Fibroblast of lung (primary cell): Measurements from ENCODE around the gene ZNF804A. TPM values are rescaled to one million over a fixed set of nuclear protein-coding genes. Genes with fewer than 3 reads are reported as not detected.

Source experiments
- DNase-seq, 2 donors: peaks; one replicate each; pipeline versions ENCODE4 v3.0.0 to v3.0.0-alpha.2; 2010; ENCODE audit warnings: low read depth in 2 of 2
- H2AFZ ChIP-seq: 2 replicates; pipeline ENCODE4 v1.5.1; 2012; ENCODE audit warnings: low read length, control low read depth, inconsistent platforms
- H3K27ac ChIP-seq: 2 replicates; pipeline ENCODE4 v1.5.1; 2011; ENCODE audit warnings: low read length, control low read depth; ENCODE audit not compliant: insufficient read depth
- H3K27me3 ChIP-seq: 2 replicates; pipeline ENCODE4 v1.5.1; 2011; ENCODE audit warnings: mild to moderate bottlenecking, low read length; ENCODE audit not compliant: control insufficient read depth, insufficient read depth
- H3K36me3 ChIP-seq: 2 replicates; pipeline ENCODE4 v1.5.1; 2011; ENCODE audit warnings: low read length; ENCODE audit not compliant: control insufficient read depth, insufficient read depth
- H3K4me1 ChIP-seq: 2 replicates; pipeline ENCODE4 v1.5.1; 2011; ENCODE audit warnings: low read length; ENCODE audit not compliant: control insufficient read depth, insufficient read depth; ENCODE audit errors: extremely low read depth
- H3K4me2 ChIP-seq: 2 replicates; pipeline ENCODE4 v1.5.1; 2011; ENCODE audit warnings: low read length, control low read depth; ENCODE audit not compliant: insufficient read depth; ENCODE audit errors: extremely low read depth
- H3K4me3 ChIP-seq, 4 experiments: fragments of 200-600 bp in 1 of 4; sonication (generic) in 1 of 4; replicated peaks in 1 of 4; 2 replicates each; pipeline ENCODE4 v1.5.1; 2011 to 2016; ENCODE audit warnings: low read length in 4 of 4, low read depth in 3 of 4, mild to moderate bottlenecking in 3 of 4, control low read depth in 2 of 4, inconsistent platforms in 1 of 4, mixed read lengths in 1 of 4; ENCODE audit not compliant: insufficient read depth in 1 of 4; ENCODE audit errors: control extremely low read depth in 1 of 4
- H3K79me2 ChIP-seq: 2 replicates; pipeline ENCODE4 v1.5.1; 2012; ENCODE audit warnings: mild to moderate bottlenecking, low read length, inconsistent platforms; ENCODE audit not compliant: control insufficient read depth, insufficient read depth
- H3K9ac ChIP-seq: 2 replicates; pipeline ENCODE4 v1.5.1; 2011; ENCODE audit warnings: mild to moderate bottlenecking, low read length, control low read depth; ENCODE audit not compliant: insufficient read depth
- H3K9me3 ChIP-seq: 2 replicates; pipeline ENCODE4 v1.5.1; 2012; ENCODE audit warnings: low read depth, low read length; ENCODE audit not compliant: control insufficient read depth, insufficient read depth
- H4K20me1 ChIP-seq: 2 replicates; pipeline ENCODE4 v1.5.1; 2011; ENCODE audit warnings: low read length; ENCODE audit not compliant: control insufficient read depth, insufficient read depth; ENCODE audit errors: extremely low read depth
- EZH2 ChIP-seq: IDR thresholded peaks from 2 replicates; pipeline ENCODE4 v1.5.1; 2012; ENCODE audit warnings: low read length, control low read depth, mild to moderate bottlenecking; ENCODE audit errors: missing control alignments
- polyA plus RNA-seq, 2 donors: library from polyadenylated mRNA; depleted of rRNA in 1 of 2; stranded (reverse) in 1 of 2; unstranded in 1 of 2; fragments of >200 nt; gene quantifications; 2 replicates each; pipeline ENCODE4 v1.2.1, GENCODE V29; 2011 to 2012; ENCODE audit warnings: missing spikeins in 1 of 2
- total RNA-seq: library from RNA; depleted of rRNA; stranded (reverse); fragments of >200 nt; gene quantifications from 2 replicates; pipeline ENCODE4 v1.2.1, GENCODE V29; 2014
- TF ChIP-seq, protein P1 (sequence below), 2 donors: IDR thresholded peaks in 1 of 2; conservative IDR thresholded peaks in 1 of 2; 1 replicate in 1 of 2; 2 replicates in 1 of 2; pipeline ENCODE4 v1.5.1; 2011 to 2012; ENCODE audit warnings: low read length in 2 of 2, control low read depth in 1 of 2, inconsistent platforms in 1 of 2, low read depth in 1 of 2, mild to moderate bottlenecking in 1 of 2

Gene ZNF804A
- total and polyA plus RNA-seq, 2 donors (not counting 1 experiment from before 2014, with no cell fraction given): 3.0 to 6.9 TPM

DNA sequence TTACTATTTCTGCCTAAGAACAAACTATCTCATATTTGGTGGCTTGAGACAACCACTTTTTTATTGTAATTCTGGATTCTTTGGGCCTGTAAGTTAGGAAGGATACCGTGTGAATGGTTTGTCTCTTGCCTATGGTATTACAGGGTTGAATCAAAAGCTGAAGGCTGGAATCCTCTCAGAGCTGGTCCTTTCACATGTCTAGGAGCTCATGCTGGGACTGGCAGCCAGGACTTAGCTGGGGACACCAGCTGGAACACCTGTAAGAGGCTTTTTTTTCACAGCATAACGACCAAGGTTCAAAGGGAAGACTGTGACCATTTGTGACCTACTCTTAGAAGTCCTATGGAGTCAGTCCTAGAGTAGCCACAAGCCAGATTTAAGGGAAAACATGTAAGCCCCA is 226.3 kb downstream of the ZNF804A start:
- Histone ChIP-seq H3K27me3 (no peaks in the 10 kb centered on the region), H3K9ac (no peak overlapping the region), H3K4me2 (no peak overlapping the region), H3K79me2 (no peaks in the 10 kb centered on the region), H3K9me3 (no peaks in the 10 kb centered on the region), H3K4me3 (no peak overlapping the region), H4K20me1 (no peaks in the 10 kb centered on the region), H3K4me1 (no peaks in the 10 kb centered on the region), H2AFZ (no peak overlapping the region), H3K36me3 (no peaks in the 10 kb centered on the region), H3K27ac (no peak overlapping the region)
- no peak for TF ChIP-seq EZH2
- TF ChIP-seq, protein P1, sequence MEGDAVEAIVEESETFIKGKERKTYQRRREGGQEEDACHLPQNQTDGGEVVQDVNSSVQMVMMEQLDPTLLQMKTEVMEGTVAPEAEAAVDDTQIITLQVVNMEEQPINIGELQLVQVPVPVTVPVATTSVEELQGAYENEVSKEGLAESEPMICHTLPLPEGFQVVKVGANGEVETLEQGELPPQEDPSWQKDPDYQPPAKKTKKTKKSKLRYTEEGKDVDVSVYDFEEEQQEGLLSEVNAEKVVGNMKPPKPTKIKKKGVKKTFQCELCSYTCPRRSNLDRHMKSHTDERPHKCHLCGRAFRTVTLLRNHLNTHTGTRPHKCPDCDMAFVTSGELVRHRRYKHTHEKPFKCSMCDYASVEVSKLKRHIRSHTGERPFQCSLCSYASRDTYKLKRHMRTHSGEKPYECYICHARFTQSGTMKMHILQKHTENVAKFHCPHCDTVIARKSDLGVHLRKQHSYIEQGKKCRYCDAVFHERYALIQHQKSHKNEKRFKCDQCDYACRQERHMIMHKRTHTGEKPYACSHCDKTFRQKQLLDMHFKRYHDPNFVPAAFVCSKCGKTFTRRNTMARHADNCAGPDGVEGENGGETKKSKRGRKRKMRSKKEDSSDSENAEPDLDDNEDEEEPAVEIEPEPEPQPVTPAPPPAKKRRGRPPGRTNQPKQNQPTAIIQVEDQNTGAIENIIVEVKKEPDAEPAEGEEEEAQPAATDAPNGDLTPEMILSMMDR (conservative IDR thresholded peaks at IDR 0.05 in 1 of 2, IDR thresholded peaks at IDR 0.05 in 1 of 2; ENCODE audit: low read depth in 1 of 2, low read length in 2 of 2): no peak
- DNase-seq: no peak

DNA sequence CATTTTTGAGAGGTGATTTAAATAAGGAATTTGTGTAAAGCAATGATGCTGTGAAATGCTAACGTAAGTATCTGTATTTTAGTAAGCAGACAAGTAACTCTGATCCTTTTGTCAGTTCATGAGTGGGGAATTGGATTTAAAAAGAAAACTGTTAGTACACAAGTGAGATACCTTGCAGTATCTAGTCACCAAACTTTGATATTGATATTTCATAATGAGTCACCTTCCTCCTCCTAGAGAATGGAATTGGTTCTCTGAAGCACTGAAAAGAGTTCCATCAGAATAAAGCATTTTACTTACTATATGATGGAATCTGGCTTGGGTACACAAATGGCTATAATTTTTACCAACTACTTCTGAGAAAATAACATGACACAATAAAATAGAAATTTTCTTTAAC is 232.2 kb downstream of the ZNF804A start:
- no peak for DNase-seq
- Histone ChIP-seq H4K20me1 (no peaks in the 10 kb centered on the region), H3K27ac (no peak overlapping the region), H3K9me3 (no peaks in the 10 kb centered on the region), H3K27me3 (no peaks in the 10 kb centered on the region), H3K79me2 (no peaks in the 10 kb centered on the region), H3K4me1 (no peaks in the 10 kb centered on the region), H3K4me3 (no peak overlapping the region), H3K4me2 (no peak overlapping the region), H3K36me3 (no peaks in the 10 kb centered on the region), H3K9ac (no peak overlapping the region), H2AFZ (no peak overlapping the region)
- TF ChIP-seq, protein P1 (conservative IDR thresholded peaks at IDR 0.05 in 1 of 2, IDR thresholded peaks at IDR 0.05 in 1 of 2; ENCODE audit: low read depth in 1 of 2, low read length in 2 of 2): no peak
- no peak for TF ChIP-seq EZH2

DNA sequence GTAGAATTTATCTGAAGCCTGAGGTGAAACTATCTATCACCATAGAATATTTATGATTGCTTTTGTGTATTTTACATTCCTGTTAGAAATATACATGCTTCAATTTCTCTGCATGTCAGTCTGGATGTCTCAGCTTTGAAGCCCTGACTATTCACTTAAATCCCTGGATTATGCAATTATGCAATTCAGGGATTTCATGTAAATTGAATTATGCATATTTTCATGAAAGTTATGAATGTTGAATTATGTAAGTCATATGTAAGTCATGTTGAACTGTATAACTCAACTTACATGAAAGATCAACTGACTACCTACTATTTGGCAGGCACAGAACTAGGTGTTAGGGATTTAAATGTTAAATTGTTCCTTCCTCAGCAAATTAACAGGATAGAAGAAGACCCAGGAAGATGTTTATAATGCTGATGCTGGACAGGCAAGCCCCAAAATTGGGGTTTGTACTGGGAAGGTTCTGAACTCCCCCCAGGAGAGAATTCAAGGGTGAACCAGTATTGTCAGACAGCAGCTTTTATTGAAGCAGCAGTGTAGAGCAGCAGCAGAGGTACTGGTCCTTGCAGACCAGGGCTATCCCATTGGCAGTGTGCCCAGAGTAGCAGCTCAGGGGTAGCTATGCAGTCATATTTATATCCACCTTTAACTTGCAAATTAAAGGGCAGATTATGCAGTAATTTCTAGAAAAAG is 236.5 kb downstream of the ZNF804A start:
- Histone ChIP-seq H3K79me2 (no peaks in the 10 kb centered on the region), H3K4me2 (no peak overlapping the region), H4K20me1 (no peaks in the 10 kb centered on the region), H3K27me3 (no peaks in the 10 kb centered on the region), H3K4me3 (no peak overlapping the region), H3K9me3 (no peaks in the 10 kb centered on the region), H3K36me3 (no peaks in the 10 kb centered on the region), H3K4me1 (no peaks in the 10 kb centered on the region), H2AFZ (no peak overlapping the region), H3K9ac (no peak overlapping the region), H3K27ac (no peak overlapping the region)
- TF ChIP-seq, protein P1 (conservative IDR thresholded peaks at IDR 0.05 in 1 of 2, IDR thresholded peaks at IDR 0.05 in 1 of 2; ENCODE audit: low read depth in 1 of 2, low read length in 2 of 2): no peak
- TF ChIP-seq EZH2: no peak
- peak; percentile 2 to 3 for DNase-seq
